HEK293T (cell line): ENCODE measurements around the gene MFSD8.

ENCODE experiments used
- ARNT ChIP-seq: fragments of 450-650 bp; IDR thresholded peaks from 2 replicates; pipeline ENCODE4 v1.6.1; 2017; ENCODE audit warnings: mild to moderate bottlenecking
- BHLHE40 ChIP-seq: fragments of 450-650 bp; IDR thresholded peaks from 2 replicates; pipeline ENCODE4 v1.6.1; 2016; ENCODE audit warnings: mild to moderate bottlenecking, moderate library complexity, borderline replicate concordance
- CTBP1 ChIP-seq: fragments of 450-650 bp; IDR thresholded peaks from 2 replicates; pipeline ENCODE4 v1.6.1; 2016; ENCODE audit warnings: borderline replicate concordance
- FOXM1 ChIP-seq: fragments of 450-650 bp; IDR thresholded peaks from 2 replicates; pipeline ENCODE4 v1.6.1; 2017; ENCODE audit warnings: mild to moderate bottlenecking, borderline replicate concordance
- HDGF ChIP-seq: fragments of 450-650 bp; IDR thresholded peaks from 2 replicates; pipeline ENCODE4 v1.6.1; 2017; ENCODE audit warnings: antibody characterized with exemption, borderline replicate concordance
- LEF1 ChIP-seq: fragments of 450-650 bp; IDR thresholded peaks from 2 replicates; pipeline ENCODE4 v1.6.1; 2017; ENCODE audit warnings: mild to moderate bottlenecking, borderline replicate concordance
- NFRKB ChIP-seq: fragments of 450-650 bp; IDR thresholded peaks from 2 replicates; pipeline ENCODE4 v1.6.1; 2016; ENCODE audit warnings: mild to moderate bottlenecking, moderate library complexity
- SP1 ChIP-seq: fragments of 450-650 bp; IDR thresholded peaks from 2 replicates; pipeline ENCODE4 v1.6.1; 2017
- SUZ12 ChIP-seq: fragments of 450-650 bp; IDR thresholded peaks from 2 replicates; pipeline ENCODE4 v1.6.1; 2016; ENCODE audit warnings: mild to moderate bottlenecking
- TARDBP ChIP-seq: fragments of 450-650 bp; IDR thresholded peaks from 2 replicates; pipeline ENCODE4 v1.6.1; 2016
- ZNF384 ChIP-seq: fragments of 450-650 bp; IDR thresholded peaks from 2 replicates; pipeline ENCODE4 v1.6.1; 2016

DNA sequence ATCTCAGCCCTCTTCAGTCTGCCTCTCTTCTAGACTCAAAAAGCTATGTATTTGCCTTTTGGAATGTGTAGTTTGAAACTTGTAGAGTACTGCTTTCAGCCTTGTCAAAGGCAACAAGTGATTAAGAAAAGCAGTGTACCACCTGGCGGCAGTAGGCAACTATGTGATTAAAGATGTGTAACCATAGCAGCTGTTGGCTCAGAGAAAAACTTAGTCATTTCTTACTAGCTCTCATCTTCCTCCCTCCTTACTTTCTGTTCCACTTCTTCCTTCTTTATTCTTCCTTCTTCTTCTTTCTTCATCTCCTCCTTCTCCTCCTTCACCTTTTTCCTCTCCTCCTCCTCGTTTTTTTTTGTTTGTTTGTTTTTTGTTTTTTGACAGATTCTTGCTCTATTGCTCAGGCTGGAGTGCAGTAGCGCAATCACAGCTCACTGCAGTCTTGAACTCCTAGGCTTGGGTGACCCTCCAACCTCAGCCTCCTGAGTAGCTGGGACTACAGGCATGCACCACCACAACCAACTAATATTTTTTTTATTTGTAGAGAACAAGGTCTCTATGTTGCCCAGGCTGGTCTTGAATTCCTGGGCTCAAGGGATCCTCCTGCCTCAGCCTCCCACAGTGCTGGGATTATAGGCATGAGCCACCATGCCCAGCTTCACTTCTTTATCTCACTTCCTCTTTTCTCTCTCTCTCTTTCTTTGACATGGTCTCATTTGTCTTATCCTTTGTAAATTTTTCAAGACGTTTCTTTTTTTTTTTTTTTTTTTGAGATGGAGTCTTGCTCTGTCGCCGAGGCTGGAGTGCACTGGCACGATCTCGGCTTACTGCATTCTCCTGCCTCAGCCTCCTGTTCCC, 32.8 kb upstream of the MFSD8 start:
- no peak for TF ChIP-seq SUZ12
- TF ChIP-seq LEF1 = no peak
- TF ChIP-seq HDGF = no peak
- no peak for TF ChIP-seq ZNF384
- no peak for TF ChIP-seq TARDBP
- no peak for TF ChIP-seq BHLHE40
- no peak for TF ChIP-seq FOXM1
- TF ChIP-seq ARNT = no peak
- TF ChIP-seq NFRKB = no peak
- no peak for TF ChIP-seq CTBP1
- TF ChIP-seq SP1 = no peak
